Inflammatory macrophage treated with lipopolysaccharide for 4 hours (primary cell): ENCODE measurements around the gene IREB2.
A peak's percentile ranks its signal among the peaks of the same experiment; 100 is the strongest.
"Not testable (repeated sequence)": the region's sequence is repeated elsewhere in the genome, so short reads cannot be mapped to it uniquely, and the experiment has no call there.

Experiments used
- DNase-seq: peaks from one replicate; pipeline ENCODE4 v3.0.0-alpha.2; 2020

Gene IREB2

GRCh38 chr15:78492872-78493271, 54.9 kb downstream of the IREB2 start:
- no peak for DNase-seq

- no peak for DNase-seq
These were observed 63.8 kb downstream of the IREB2 start for GRCh38 chr15:78501857-78502256.

GRCh38 chr15:78502641-78503040, 64.6 kb downstream of the IREB2 start:
- no peak for DNase-seq

- DNase-seq, result peak; percentile 86
These were observed 69.2 kb downstream of the IREB2 start, which contains the start of gene HYKK for GRCh38 chr15:78506971-78507830. HYKK (plus strand) TSS chr15:78507577; CDS start chr15:78513089, 5,512 bp downstream.

- DNase-seq, result no peak
These were observed 69.8 kb downstream of the IREB2 start for GRCh38 chr15:78507831-78508160.

GRCh38 chr15:78508272-78508671, 70.3 kb downstream of the IREB2 start:
- DNase-seq, result no peak

GRCh38 chr15:78509726-78510312, 71.8 kb downstream of the IREB2 start:
- DNase-seq, result no peak

- not testable (repeated sequence) for DNase-seq
These were observed 82.0 kb downstream of the IREB2 start for GRCh38 chr15:78520035-78520434.

GRCh38 chr15:78524230-78524629, 86.2 kb downstream of the IREB2 start:
- DNase-seq, result no peak

- no peak for DNase-seq
These were observed 89.3 kb downstream of the IREB2 start for GRCh38 chr15:78527325-78527724.

- no peak for DNase-seq
These were observed 95.3 kb downstream of the IREB2 start for GRCh38 chr15:78533331-78533730.

- peak; percentile 24 for DNase-seq
These were observed 98.1 kb downstream of the IREB2 start for GRCh38 chr15:78536134-78536533.

GRCh38 chr15:78537266-78537905, 99.4 kb downstream of the IREB2 start:
- no peak for DNase-seq

- no peak for DNase-seq
These were observed 100.3 kb downstream of the IREB2 start for GRCh38 chr15:78538358-78538757.

GRCh38 chr15:78539464-78540140, 101.6 kb downstream of the IREB2 start:
- peak; percentile 64 for DNase-seq

- DNase-seq, result peak; percentile 92
These were observed 102.3 kb downstream of the IREB2 start, which contains the start of gene PSMA4 for GRCh38 chr15:78540141-78540870. PSMA4 (plus strand) TSS chr15:78540444; CDS start chr15:78541928, 1,484 bp downstream.

- peak; percentile 86 for DNase-seq
These were observed 103.1 kb downstream of the IREB2 start for GRCh38 chr15:78540871-78541743.

- DNase-seq, result no peak
These were observed 103.7 kb downstream of the IREB2 start for GRCh38 chr15:78541744-78542034.

- DNase-seq, result no peak
These were observed 104.6 kb downstream of the IREB2 start for GRCh38 chr15:78542647-78543046.

GRCh38 chr15:78550194-78550593, 112.2 kb downstream of the IREB2 start:
- DNase-seq, result no peak

GRCh38 chr15:78550815-78551214, 112.8 kb downstream of the IREB2 start:
- DNase-seq, result no peak
